GM23338 (cell line): ENCODE measurements around the gene MCTP1. TPM values are rescaled to one million over a fixed set of nuclear protein-coding genes. Genes with fewer than 3 reads are reported as not detected.

Experiments used
- ATAC-seq: fragments of 200-7000 bp; cut with Tn5 transposase; 3 replicates; pipeline ENCODE4 v1.9.1; 2020
- DNase-seq: peaks from one replicate; pipeline ENCODE4 v3.0.0-alpha.2; 2015; ENCODE audit warnings: low spot score
- H2AFZ ChIP-seq: fragments of 200-600 bp; sonication (generic); 2 replicates; pipeline ENCODE4 v1.8.0; 2016; ENCODE audit warnings: antibody characterized with exemption, mild to moderate bottlenecking, moderate library complexity
- H3F3A ChIP-seq: fragments of 200-600 bp; sonication (generic); replicated peaks from 2 replicates; pipeline ENCODE4 v1.8.0; 2017; ENCODE audit warnings: antibody characterized with exemption, mixed run types, low read depth
- H3K27ac ChIP-seq: fragments of 200-600 bp; sonication (generic); 2 replicates; pipeline ENCODE4 v1.6.1; 2016; ENCODE audit warnings: low read depth
- H3K27me3 ChIP-seq: fragments of 200-600 bp; sonication (generic); 2 replicates; pipeline ENCODE4 v1.8.0; 2016; ENCODE audit warnings: mild to moderate bottlenecking, mixed run types, moderate library complexity; ENCODE audit not compliant: insufficient read depth
- H3K36me3 ChIP-seq: fragments of 200-600 bp; sonication (generic); 2 replicates; pipeline ENCODE4 v1.8.0; 2016; ENCODE audit warnings: mild to moderate bottlenecking; ENCODE audit not compliant: insufficient read depth
- H3K4me1 ChIP-seq: fragments of 200-600 bp; sonication (generic); 2 replicates; pipeline ENCODE4 v1.8.0; 2016; ENCODE audit warnings: mild to moderate bottlenecking, moderate library complexity; ENCODE audit not compliant: insufficient read depth
- H3K4me2 ChIP-seq: fragments of 200-600 bp; sonication (generic); 2 replicates; pipeline ENCODE4 v1.7.1; 2017; ENCODE audit warnings: mixed run types
- H3K4me3 ChIP-seq: fragments of 200-600 bp; sonication (generic); 2 replicates; pipeline ENCODE4 v1.6.1; 2016; ENCODE audit warnings: mixed run types
- H3K79me2 ChIP-seq: fragments of 200-600 bp; sonication (generic); replicated peaks from 2 replicates; pipeline ENCODE4 v1.8.0; 2017; ENCODE audit warnings: mild to moderate bottlenecking; ENCODE audit not compliant: insufficient read depth
- H3K9me2 ChIP-seq: fragments of 200-600 bp; sonication (generic); 2 replicates; pipeline ENCODE4 v1.8.0; 2017; ENCODE audit not compliant: insufficient read depth
- H4K20me1 ChIP-seq: fragments of 200-600 bp; sonication (generic); replicated peaks from 2 replicates; pipeline ENCODE4 v1.8.0; 2017; ENCODE audit warnings: mild to moderate bottlenecking; ENCODE audit not compliant: insufficient read depth
- H3K27ac Mint-ChIP-seq: 2 replicates; pipeline ENCODE4 v1.8.0; 2020; ENCODE audit warnings: inconsistent platforms, mild to moderate bottlenecking, moderate library complexity, mixed read lengths
- H3K27me3 Mint-ChIP-seq: 3 replicates; pipeline ENCODE4 v1.8.0; 2022; ENCODE audit warnings: low read depth, mild to moderate bottlenecking, moderate library complexity, mixed read lengths, inconsistent platforms; ENCODE audit not compliant: insufficient read depth, poor library complexity
- H3K36me3 Mint-ChIP-seq: 3 replicates; pipeline ENCODE4 v1.8.0; 2021; ENCODE audit warnings: low read depth, mild to moderate bottlenecking, inconsistent platforms, moderate library complexity, mixed read lengths
- H3K4me1 Mint-ChIP-seq: 3 replicates; pipeline ENCODE4 v1.8.0; 2020; ENCODE audit warnings: mild to moderate bottlenecking, inconsistent platforms, mixed read lengths
- H3K4me3 Mint-ChIP-seq: 3 replicates; pipeline ENCODE4 v1.8.0; 2021; ENCODE audit warnings: moderate library complexity, mild to moderate bottlenecking, inconsistent platforms, mixed read lengths
- H3K9me3 Mint-ChIP-seq: 3 replicates; pipeline ENCODE4 v1.8.0; 2020; ENCODE audit warnings: moderate library complexity, mild to moderate bottlenecking, inconsistent platforms, mixed read lengths
- CREB1 ChIP-seq: fragments of 250-450 bp; sonication (Bioruptor Pico); IDR thresholded peaks from 2 replicates; pipeline ENCODE4 v1.5.0; 2020; ENCODE audit warnings: low read depth, mild to moderate bottlenecking, moderate library complexity
- CTCF ChIP-seq, 2 experiments: fragments of 200-600 bp in 1 of 2; sonication (generic) in 1 of 2; conservative IDR thresholded peaks; 2 replicates each; pipeline versions ENCODE4 v1.5.1 to v1.6.1; 2016 to 2017; ENCODE audit warnings: antibody characterized with exemption in 2 of 2, low read depth in 2 of 2, mild to moderate bottlenecking in 2 of 2, moderate library complexity in 1 of 2
- ETS1 ChIP-seq: IDR thresholded peaks from 2 replicates; pipeline ENCODE4 v1.6.1; 2016; ENCODE audit warnings: antibody characterized with exemption
- EZH2 ChIP-seq: fragments of 200-600 bp; sonication (generic); IDR thresholded peaks from one replicate; pipeline ENCODE4 v1.8.0; 2017; ENCODE audit warnings: antibody characterized with exemption, mild to moderate bottlenecking, low read depth; ENCODE audit not compliant: unreplicated experiment
- EZH2phosphoT487 ChIP-seq: fragments of 200-600 bp; sonication (generic); IDR thresholded peaks from one replicate; pipeline ENCODE4 v1.8.1; 2018; ENCODE audit warnings: antibody characterized with exemption; ENCODE audit not compliant: unreplicated experiment
- JUNB ChIP-seq: IDR thresholded peaks from one replicate; pipeline ENCODE4 v1.6.1; 2016; ENCODE audit warnings: antibody characterized with exemption; ENCODE audit not compliant: unreplicated experiment
- NANOG ChIP-seq: IDR thresholded peaks from 2 replicates; pipeline ENCODE4 v1.6.1; 2016; ENCODE audit warnings: antibody characterized with exemption, borderline replicate concordance
- REST ChIP-seq: IDR thresholded peaks from one replicate; pipeline ENCODE4 v1.6.1; 2018; ENCODE audit warnings: antibody characterized with exemption; ENCODE audit not compliant: unreplicated experiment
- STAT1 ChIP-seq: IDR thresholded peaks from one replicate; pipeline ENCODE4 v1.6.1; 2016; ENCODE audit warnings: antibody characterized with exemption; ENCODE audit not compliant: unreplicated experiment
- ZNF114 ChIP-seq: fragments of 250-450 bp; sonication (Bioruptor Pico); IDR thresholded peaks from 2 replicates; pipeline ENCODE4 v1.5.0; 2020; ENCODE audit warnings: mild to moderate bottlenecking, moderate library complexity
- ZNF331 ChIP-seq: fragments of 250-450 bp; sonication (Bioruptor Pico); IDR thresholded peaks from 2 replicates; pipeline ENCODE4 v1.5.0; 2020; ENCODE audit warnings: low read depth, mild to moderate bottlenecking, moderate library complexity
- ZNF462 ChIP-seq: fragments of 250-450 bp; sonication (Bioruptor Pico); IDR thresholded peaks from 2 replicates; pipeline ENCODE4 v1.5.0; 2020; ENCODE audit warnings: mild to moderate bottlenecking, moderate library complexity
- polyA plus RNA-seq: library from polyadenylated mRNA; unstranded; fragments of >200 nt; fragmentation: Nextera tagmentation; extraction: Ambion mirVana; gene quantifications from 2 replicates; pipeline ENCODE4 v1.2.1, GENCODE V29; 2016
- total RNA-seq: library from RNA; depleted of rRNA; stranded (reverse); fragments of >200 nt; shearing (Covaris generic); gene quantifications from 2 replicates; pipeline ENCODE4 v1.2.3, GENCODE V29; 2014

The MCTP1 gene
- total and polyA plus RNA-seq, 2 experiments from 2014 or later = 3.7 to 4.2 TPM

- Histone ChIP-seq H4K20me1 (no peaks in the 10 kb centered on the region), H3K4me3 (no peak overlapping the region), H3K36me3 (no peaks in the 10 kb centered on the region), H3K79me2 (no peaks in the 10 kb centered on the region), H3K27ac (no peak overlapping the region), H3F3A (no peaks in the 10 kb centered on the region), H3K4me2 (no peak overlapping the region), H3K4me1 (no peaks in the 10 kb centered on the region), H3K27me3 (no peaks in the 10 kb centered on the region), H2AFZ (no peak overlapping the region), H3K9me2 (no peaks in the 10 kb centered on the region)
- no peak for DNase-seq
- TF ChIP-seq ZNF114 (no peak), CREB1 (CRISPR knock-in tag) (no peak), REST (no peak), STAT1 (no peak), ETS1 (no peak), ZNF462 (no peak), JUNB (no peak), EZH2 (no peak), ZNF331 (no peak), EZH2phosphoT487 (no peak), CTCF (conservative IDR thresholded peaks at IDR 0.05; ENCODE audit: low read depth in 2 of 2) (no peak), NANOG (no peak)
- no peaks in the 10 kb centered on the region for H3K27me3 Mint-ChIP-seq
- no peaks in the 10 kb centered on the region for H3K9me3 Mint-ChIP-seq
- H3K36me3 Mint-ChIP-seq = no peaks in the 10 kb centered on the region
- no peak overlapping the region for H3K27ac Mint-ChIP-seq
- no peak overlapping the region for H3K4me3 Mint-ChIP-seq
- no peaks in the 10 kb centered on the region for H3K4me1 Mint-ChIP-seq
- no peak for ATAC-seq
Measured at GRCh38 chr5:94901191-94901979, 383.5 kb downstream of the MCTP1 start.
